ENCODE data around the gene PAOX.
"Not testable (repeated sequence)": the region's sequence is repeated elsewhere in the genome, so short reads cannot be mapped to it uniquely, and the experiment has no call there.

Gene PAOX

DNA sequence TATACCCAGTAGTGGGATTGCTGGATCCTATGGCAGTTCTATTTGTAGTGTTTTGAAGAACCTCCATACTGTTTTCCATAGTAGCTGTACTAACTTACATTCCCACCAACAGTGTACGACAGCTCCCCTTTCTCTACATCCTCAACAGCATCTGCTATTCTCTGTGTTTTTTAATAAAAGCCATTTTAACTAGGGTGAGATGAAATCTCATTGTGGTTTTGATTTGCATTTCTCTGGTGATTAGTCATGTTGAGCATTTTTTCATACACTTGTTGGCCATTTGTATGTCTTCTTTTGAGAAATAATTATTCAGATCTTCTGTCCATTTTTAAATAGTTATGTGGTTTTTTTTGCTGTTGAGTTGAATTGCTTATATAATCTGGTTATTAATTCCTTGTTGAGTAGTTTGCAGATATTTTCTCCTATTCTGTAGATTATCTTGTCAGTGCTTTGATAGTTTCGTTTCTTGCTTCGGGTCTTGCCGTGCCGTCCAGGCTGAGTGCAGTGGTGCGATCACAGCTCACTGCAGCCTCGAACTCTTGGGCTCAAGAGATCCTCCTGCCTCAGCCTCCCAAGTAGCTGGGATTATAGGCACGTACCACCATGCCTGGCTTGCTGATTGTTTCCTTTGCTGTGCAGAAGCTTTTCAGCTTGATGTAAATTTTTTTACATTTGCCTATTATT lies 26.9 kb downstream of the PAOX start:
- no peak for DNase-seq (ENCODE audit: low spot score)

DNA sequence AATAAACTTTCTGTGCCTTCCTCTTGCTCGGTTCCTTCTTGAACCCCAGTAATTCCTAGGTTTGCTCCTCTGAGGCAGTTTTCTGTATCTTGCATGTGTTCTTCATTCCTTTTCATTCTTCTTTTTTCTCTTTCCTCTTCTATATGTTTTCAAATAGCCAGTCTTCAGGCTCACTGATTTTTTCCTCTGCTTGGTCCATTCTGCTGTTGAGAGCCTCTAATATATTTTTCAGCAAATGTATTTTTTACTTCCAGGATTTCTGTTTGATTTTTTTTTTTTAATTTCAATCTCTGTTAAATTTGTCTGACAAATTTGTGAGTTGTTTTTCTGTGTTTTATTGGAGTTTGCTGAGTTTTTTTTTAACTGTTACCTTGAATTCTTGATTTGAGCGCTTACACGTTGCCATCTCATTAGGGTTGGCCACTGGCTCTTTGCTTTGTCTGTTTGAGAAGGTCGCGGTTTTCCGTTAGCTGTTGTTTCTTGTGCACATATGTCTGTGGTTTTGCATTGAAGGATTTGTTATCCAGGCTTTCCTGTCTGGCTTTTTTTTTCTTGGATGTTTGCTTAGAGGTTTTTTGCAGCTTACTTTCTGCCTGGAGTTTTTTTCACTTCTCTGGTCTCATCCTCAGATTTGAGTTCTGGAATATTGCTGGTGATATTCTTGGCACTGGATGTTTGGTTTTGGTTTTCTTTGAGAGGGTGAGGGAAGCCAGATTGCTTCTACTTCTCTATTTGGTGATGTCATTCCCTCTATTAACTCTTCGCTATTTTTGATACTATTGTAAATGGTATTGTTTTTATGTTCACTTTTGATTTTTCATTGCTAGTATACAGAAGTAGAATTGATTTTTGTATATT lies 32.7 kb downstream of the PAOX start:
- no peak for DNase-seq (ENCODE audit: low spot score)

GRCh38 chr10:133412381-133412711 lies 33.3 kb downstream of the PAOX start:
- DNase-seq (ENCODE audit: low spot score) = no peak

DNA sequence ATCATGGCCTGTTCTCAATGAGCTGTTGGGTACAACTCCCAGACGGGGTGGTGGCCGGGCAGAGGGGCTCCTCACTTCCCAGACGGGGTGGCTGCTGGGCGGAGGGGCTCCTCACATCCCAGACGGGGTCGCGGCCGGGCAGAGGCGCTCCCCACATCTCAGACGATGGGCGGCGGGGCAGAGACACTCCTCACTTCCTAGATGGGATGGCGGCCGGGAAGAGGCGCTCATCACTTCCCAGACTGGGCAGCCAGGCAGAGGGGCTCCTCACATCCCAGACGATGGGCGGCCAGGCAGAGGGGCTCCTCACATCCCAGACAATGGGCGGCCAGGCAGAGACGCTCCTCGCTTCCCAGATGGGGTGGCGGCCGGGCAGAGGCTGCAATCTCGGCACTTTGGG lies 35.3 kb downstream of the PAOX start:
- not testable (repeated sequence) for DNase-seq (ENCODE audit: low spot score)

DNA sequence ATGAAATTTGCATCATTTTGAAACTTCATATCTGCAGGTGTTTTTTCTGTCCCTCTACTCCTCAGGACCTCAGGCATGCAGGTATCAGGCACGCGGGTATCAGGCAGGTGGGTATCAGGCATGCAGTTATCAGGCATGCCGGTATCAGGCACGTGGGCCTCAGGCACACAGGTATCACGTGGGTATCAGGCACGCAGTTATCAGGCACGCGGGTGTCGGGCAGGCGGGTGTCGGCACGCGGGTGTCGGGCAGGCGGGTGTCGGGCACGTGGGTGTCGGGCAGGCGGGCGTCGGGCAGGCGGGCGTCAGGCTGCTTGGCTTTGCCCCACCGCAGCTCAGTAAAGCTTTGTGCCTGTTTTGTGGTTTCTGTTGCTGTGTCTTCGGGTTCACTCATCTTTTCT lies 36.7 kb downstream of the PAOX start:
- DNase-seq (ENCODE audit: low spot score) = no peak

DNA sequence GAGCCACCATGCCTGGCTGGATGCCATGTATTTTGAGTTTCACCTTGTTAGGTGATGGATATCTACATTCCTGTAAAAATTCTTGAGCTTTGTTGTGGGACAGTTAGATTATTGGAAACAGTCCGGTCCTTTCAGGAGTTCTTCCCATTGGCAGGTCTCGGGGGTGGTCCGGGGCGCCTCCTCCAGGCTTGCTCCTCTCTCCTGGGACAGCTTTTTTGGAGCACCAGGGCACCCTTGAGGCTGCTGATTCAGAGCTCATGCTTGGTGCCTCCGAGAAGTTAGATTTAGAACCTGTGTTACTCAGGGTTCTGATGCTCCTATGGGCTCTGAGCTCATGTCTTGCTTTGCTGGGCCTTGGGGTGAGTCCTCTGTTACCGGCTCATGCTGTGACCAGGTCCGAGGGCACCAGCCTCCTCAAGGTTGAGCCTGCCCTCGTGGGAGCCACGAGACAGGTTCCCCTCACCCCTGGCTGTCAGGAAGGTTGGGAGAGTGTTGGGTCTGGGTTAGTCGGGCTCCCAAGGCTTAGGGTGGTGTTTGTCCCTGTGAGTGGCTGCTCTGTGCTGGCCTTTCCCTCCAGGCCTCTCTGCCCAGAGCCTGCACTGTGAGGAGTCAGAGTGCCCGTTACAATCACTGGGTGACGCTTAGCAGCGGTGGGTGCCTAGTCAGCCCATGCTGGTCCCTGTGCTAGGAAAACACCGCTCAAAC lies 39.4 kb downstream of the PAOX start:
- DNase-seq (ENCODE audit: low spot score) = no peak

DNA sequence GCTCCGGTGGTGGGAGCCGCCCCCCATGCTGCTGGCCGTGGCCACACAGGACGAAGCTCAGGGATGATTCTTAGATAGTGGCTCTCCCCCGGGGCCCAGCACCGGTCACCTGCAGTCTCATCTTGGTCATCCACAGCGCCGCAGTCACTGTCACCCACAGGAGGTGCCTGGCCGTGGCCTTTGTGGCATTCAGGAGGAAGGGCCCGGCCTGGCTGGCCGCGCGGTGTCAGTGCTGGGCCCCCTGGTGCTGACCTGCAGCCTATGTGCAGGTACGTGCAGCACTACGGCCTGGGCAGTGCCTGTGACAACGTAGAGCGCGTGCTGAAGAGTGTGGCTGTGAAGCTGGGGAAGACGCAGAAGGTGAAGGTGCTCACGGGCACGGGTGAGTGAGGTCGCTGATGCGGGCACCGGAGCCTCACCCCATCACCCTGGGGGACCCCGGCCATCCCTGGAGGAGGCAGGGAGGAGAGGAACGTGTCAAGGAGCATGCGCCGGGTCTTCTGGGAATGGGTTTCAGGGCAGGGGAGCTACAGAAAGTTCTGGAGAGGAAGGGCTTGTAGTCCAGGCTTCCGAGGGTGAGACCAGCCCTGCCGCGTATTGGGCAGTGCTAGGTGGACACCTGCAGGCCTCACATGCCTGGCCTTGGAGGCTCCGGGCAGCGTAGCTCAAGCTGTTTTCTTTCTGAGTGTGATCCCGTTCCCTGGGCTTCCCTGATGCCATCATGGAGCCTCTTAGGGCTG lies 40.3 kb downstream of the PAOX start:
- no peak for DNase-seq (ENCODE audit: low spot score)

GRCh38 chr10:133420028-133420427 lies 41.0 kb downstream of the PAOX start:
- no peak for DNase-seq (ENCODE audit: low spot score)

- DNase-seq (ENCODE audit: low spot score) = no peak
Measured at GRCh38 chr10:133420579-133420978, 41.5 kb downstream of the PAOX start.

DNA sequence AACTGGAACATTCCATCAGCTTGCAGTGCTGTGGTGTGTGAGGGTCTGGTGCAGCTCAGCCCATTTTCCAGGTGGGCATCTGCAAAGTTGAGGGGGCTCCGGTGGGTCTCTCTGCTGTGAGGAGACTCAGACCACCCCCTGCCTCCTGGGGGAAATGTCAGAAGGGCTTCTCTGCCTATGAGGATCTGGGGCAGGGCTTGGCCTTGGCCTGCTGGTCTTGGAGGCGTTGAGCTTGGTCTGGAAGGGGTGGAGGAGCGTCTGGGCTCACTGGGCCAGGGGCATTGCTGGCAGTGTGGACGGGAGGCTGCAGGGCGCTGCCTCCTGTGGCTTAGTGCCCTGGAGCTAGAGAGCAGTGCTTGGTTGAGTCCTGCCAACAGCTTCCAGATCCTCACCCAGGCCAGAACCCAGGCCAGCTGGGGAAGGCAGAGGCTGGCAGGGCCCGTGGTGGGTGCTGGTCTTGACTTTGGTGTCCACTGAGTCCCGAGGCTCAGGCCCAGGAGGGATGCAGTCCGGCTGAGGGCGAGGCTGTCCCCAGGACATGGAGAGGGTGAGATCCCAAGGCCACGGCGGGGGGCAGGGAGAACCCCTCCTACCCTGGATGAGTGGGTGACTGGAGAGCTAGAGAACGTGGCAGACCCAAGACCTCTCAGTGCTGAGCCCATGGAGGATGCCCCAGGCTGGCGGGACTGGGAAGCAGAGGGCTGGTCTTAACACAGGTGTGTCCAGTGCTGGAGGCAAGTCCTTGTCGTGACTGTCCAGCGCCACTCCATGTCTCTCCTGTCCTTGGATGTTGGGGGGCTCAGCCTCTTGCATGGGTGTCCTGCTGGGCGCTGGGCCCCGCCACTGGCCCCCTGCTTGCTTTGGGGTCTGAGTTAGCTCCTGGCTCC lies 42.5 kb downstream of the PAOX start:
- DNase-seq (ENCODE audit: low spot score) = no peak

- no peak for DNase-seq (ENCODE audit: low spot score)
Measured at GRCh38 chr10:133422223-133422806, 43.3 kb downstream of the PAOX start.

DNA sequence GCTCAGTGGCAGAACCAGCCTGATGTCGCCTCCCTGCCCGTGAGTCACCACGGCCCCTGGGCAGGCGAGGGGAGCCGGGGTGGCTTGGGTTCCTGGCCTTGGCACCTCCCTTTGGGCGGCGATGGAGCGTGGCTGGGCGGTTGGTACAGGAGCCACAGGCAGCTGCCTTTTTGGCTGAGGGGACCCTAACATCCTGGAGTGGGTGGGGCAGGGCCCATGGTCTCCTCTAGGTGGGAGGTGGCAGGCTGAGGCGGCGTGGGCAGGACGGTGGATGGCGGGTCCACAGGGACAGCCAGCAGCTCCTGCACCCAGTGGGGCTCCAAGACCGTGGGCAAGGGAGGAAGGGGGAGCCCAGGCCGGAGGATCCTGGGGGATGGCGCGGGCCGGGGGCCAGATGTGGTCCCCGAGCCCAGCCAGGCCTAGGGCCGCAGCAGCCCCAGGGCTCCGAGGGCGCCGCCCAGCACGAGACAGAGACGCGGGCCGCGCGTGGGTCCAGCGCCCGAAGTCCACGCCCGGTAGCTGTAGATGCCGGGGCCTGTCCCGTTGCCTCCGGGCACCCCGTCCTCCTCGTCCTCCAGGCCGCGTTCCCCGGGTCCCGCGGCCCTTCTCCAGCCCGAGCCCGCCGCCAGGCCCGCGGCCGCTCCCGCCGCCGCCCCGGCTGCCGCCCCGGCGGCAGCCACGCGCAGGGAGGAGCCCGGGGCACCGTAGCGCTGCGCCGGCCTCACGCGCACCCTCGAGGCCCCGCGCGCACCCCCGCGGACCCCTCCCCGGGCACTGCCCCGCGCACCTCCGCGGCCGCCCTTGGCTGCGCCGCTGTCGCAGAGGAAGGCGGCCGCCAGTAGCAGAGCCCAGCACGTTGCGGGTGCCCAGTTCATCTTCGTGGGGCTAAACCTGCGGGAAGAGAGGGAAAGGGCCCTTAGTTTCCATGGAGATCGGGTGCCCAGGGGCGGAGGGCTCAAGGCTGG lies 44.0 kb downstream of the PAOX start:
- DNase-seq (ENCODE audit: low spot score) = no peak

GRCh38 chr10:133424102-133424501 lies 45.0 kb downstream of the PAOX start:
- not testable (repeated sequence) for DNase-seq (ENCODE audit: low spot score)

DNA sequence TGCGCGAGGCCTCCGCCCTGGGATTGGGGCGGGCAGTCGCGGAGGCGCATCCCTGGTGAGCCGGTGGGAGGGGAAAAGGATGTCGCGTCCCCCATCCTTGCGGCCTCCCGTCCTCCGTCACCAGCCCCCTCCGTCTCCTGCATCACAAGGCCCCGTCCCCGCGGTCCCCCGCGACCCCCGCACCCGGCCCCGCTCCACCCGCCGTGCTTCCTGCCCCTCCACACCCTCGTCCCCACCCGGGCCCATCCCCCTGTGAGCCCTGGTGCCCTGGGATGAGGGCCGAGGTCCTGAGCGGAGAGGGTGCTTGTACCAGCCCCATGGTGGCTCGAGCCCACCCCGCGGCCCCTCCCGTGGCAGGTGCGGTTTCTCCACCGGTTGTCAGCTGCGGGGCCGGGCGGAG lies 45.5 kb downstream of the PAOX start, which contains the start of gene SPRN:
SPRN (minus strand) TSS at position 25 of the 400 bp plus-strand sequence. CDS start 944 bp downstream, outside the sequence.
- not testable (repeated sequence) for DNase-seq (ENCODE audit: low spot score)

DNA sequence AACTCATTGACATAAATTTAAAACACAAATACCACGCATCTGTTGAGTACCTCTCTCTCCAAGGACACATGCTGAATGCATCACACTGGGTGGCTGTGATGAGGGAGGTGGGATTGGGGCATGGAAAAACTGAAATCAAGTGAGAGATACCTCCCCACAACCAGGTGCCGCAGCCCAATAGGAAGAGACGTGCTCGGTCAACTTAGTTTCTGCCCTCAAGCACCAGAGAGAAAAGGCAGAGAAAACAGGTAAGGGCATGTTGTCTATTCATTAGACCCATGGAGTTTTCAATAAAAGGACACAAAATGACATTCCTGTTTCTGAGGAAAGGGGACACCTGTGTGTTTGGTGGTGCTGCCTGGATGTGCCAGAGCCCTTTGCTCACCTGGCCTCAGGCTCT lies 50.5 kb downstream of the PAOX start:
- not testable (repeated sequence) for DNase-seq (ENCODE audit: low spot score)

- not testable (repeated sequence) for DNase-seq (ENCODE audit: low spot score)
Measured at GRCh38 chr10:133431888-133432613, 53.0 kb downstream of the PAOX start.

GRCh38 chr10:133432789-133433188 lies 53.7 kb downstream of the PAOX start:
- not testable (repeated sequence) for DNase-seq (ENCODE audit: low spot score)

DNA sequence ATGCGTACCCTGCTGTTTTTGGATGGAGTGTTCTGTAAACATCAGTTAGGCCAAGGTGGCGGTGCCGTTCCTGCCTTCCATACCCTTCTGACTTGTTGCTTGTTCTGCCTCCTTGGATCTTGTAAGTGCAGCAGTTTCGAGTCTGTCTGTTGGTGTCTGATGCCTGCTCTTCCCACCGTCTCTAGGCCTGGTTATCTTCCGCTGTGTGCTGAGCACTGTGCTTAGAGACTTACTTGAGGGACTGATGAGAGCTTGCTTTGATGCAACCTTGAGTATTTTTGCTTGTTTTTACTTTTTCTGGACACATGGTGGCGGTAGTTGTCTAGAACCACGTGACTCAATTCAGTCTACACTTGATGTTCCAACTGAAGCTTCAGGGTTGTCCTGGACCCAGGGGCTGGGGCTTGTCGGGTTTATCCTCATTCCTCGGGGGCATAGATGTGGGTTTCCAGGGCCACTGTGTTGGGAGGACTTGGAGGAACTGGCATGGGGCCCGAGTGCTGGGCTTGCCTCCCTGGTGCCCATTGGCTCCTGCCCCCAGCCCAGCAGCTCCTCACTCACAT lies 59.7 kb downstream of the PAOX start:
- DNase-seq (ENCODE audit: low spot score) = peak; percentile 83
